CD4-positive, alpha-beta memory T cell (primary cell): ENCODE measurements around the gene ADM5. TPM values are rescaled to one million over a fixed set of nuclear protein-coding genes. Genes with fewer than 3 reads are reported as not detected.

Experiments used
- CTCF ChIA-PET: fragments of 350-600 bp; sonication (Branson Sonifier 250); formaldehyde crosslinking; loops from one replicate; lab custom pipeline; 2021; ENCODE audit warnings: inconsistent platforms; ENCODE audit not compliant: partially characterized antibody; lab: Charles Lee
- POLR2A ChIA-PET: fragments of 350-600 bp; sonication (Branson Sonifier 250); formaldehyde crosslinking; loops from one replicate; lab custom pipeline; 2021; ENCODE audit not compliant: partially characterized antibody; lab: Charles Lee
- DNase-seq, 5 donors: peaks; one replicate each; pipeline versions ENCODE4 v3.0.0 to v3.0.0-alpha.2; 2020 to 2022; ENCODE audit warnings: mixed read lengths in 1 of 5
- H3K27ac ChIP-seq: one replicate; pipeline ENCODE4 v1.7.0; 2013; ENCODE audit warnings: low read depth, low read length
- H3K27me3 ChIP-seq: 2 replicates; pipeline ENCODE4 v1.7.0; 2013; ENCODE audit warnings: mild to moderate bottlenecking, low read length, moderate library complexity; ENCODE audit not compliant: insufficient read depth
- H3K36me3 ChIP-seq: 2 replicates; pipeline ENCODE4 v1.7.0; 2013; ENCODE audit warnings: mild to moderate bottlenecking, low read length, moderate library complexity; ENCODE audit not compliant: insufficient read depth
- H3K4me1 ChIP-seq: 2 replicates; pipeline ENCODE4 v1.7.0; 2013; ENCODE audit warnings: mild to moderate bottlenecking, low read length, moderate library complexity; ENCODE audit not compliant: insufficient read depth
- H3K4me3 ChIP-seq, 2 donors: one replicate each; pipeline ENCODE4 v1.7.0; 2013; ENCODE audit warnings: low read length in 2 of 2, mild to moderate bottlenecking in 1 of 2
- H3K9me3 ChIP-seq, 2 donors: one replicate each; pipeline ENCODE4 v1.7.0; 2013; ENCODE audit warnings: low read length in 2 of 2, control low read depth in 1 of 2; ENCODE audit not compliant: control insufficient read depth in 1 of 2
- H3K27ac Mint-ChIP-seq, 7 donors: one replicate each; pipeline ENCODE4 v1.8.0; 2020 to 2021; ENCODE audit warnings: mixed read lengths in 7 of 7, mild to moderate bottlenecking in 6 of 7, inconsistent platforms in 3 of 7, moderate library complexity in 3 of 7
- H3K27me3 Mint-ChIP-seq, 2 donors: one replicate each; pipeline ENCODE4 v1.8.0; 2020 to 2021; ENCODE audit warnings: mixed read lengths in 2 of 2
- H3K36me3 Mint-ChIP-seq, 2 donors: one replicate each; pipeline ENCODE4 v1.8.0; 2020 to 2021; ENCODE audit warnings: mixed read lengths in 2 of 2, inconsistent platforms in 1 of 2, mild to moderate bottlenecking in 1 of 2
- H3K4me1 Mint-ChIP-seq, 4 donors: one replicate each; pipeline ENCODE4 v1.8.0; 2020 to 2021; ENCODE audit warnings: mixed read lengths in 4 of 4, mild to moderate bottlenecking in 1 of 4
- H3K4me3 Mint-ChIP-seq, 8 donors: one replicate each; pipeline ENCODE4 v1.8.0; 2020 to 2021; ENCODE audit warnings: mixed read lengths in 8 of 8, mild to moderate bottlenecking in 7 of 8, moderate library complexity in 6 of 8, inconsistent platforms in 3 of 8
- H3K9me3 Mint-ChIP-seq, 8 donors: one replicate each; pipeline ENCODE4 v1.8.0; 2020 to 2021; ENCODE audit warnings: mixed read lengths in 8 of 8, mild to moderate bottlenecking in 5 of 8, inconsistent platforms in 3 of 8, moderate library complexity in 1 of 8
- intact Hi-C: fragments of 100-400 bp; cut with micrococcal nuclease; formaldehyde crosslinking; loops from one replicate; pipeline ENCODE4 v1.15.1; 2023
- polyA plus RNA-seq, 2 donors: library from polyadenylated mRNA; unstranded; fragments of 300-500 nt; fragmentation: Illumina TruSeq; gene quantifications; one replicate each; pipeline ENCODE4 v1.2.3, GENCODE V29; 2021
- total RNA-seq, 2 experiments: library from RNA; stranded (reverse); gene quantifications; one replicate each; pipeline ENCODE4 v1.2.3, GENCODE V29; 2021

The ADM5 gene
- total and polyA plus RNA-seq, 4 experiments from 2014 or later = 0.24 to 4.4 (median 4.0) TPM; not detected in 1

DNA sequence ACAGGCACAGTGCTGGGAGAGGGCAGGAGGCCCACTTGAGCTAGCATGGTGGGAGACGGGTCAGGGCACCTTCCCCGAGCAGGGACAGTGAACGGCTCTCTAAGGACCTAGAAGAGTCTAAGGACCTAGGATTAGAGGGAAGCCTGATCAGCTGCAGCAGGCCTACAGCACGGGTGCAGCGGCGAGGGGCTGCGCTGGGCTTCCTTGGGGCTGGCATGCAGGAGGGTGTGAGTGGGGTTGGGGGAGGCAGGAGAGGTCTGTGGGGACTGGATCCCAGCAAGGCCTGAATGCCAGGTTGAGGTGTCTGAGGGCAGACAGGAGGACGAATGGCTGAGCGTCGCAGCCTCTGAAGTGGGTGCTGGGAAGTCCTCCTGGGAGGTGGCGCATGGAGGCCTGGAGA lies 43.8 kb upstream of the ADM5 start:
- intact Hi-C loops = no loop called here
- no peak overlapping the region for H3K4me3 Mint-ChIP-seq
- Histone ChIP-seq H3K4me1 (peaks cover 41% of the 10 kb centered on the region), H3K27me3 (no peaks in the 10 kb centered on the region), H3K36me3 (peaks cover 30% of the 10 kb centered on the region), H3K9me3 (no peaks in the 10 kb centered on the region), H3K27ac (no peak overlapping the region), H3K4me3 (no peak overlapping the region)
- ChIA-PET POLR2A (interaction anchor here (1.1 to 1.6 kb wide), 2 partner anchors 18 to 231 kb away, joined by 3 to 7 read pairs; no protein-coding TSS in a partner anchor), CTCF (interaction anchor here (1.5 kb wide), 1 partner anchor 30 kb away, joined by 4 read pairs; no protein-coding TSS in a partner anchor)
- peak overlapping the region in 2 of 7 donors; percentile 7 to 53 for H3K27ac Mint-ChIP-seq
- peaks cover 31 to 55% (median 35%) of the 10 kb centered on the region in 4 donors for H3K4me1 Mint-ChIP-seq
- peak in 1 of 5 donors; percentile 6 for DNase-seq
- H3K27me3 Mint-ChIP-seq = no peaks in the 10 kb centered on the region
- H3K36me3 Mint-ChIP-seq = peaks cover 7 to 49% of the 10 kb centered on the region in 2 donors
- H3K9me3 Mint-ChIP-seq = no peaks in the 10 kb centered on the region

DNA sequence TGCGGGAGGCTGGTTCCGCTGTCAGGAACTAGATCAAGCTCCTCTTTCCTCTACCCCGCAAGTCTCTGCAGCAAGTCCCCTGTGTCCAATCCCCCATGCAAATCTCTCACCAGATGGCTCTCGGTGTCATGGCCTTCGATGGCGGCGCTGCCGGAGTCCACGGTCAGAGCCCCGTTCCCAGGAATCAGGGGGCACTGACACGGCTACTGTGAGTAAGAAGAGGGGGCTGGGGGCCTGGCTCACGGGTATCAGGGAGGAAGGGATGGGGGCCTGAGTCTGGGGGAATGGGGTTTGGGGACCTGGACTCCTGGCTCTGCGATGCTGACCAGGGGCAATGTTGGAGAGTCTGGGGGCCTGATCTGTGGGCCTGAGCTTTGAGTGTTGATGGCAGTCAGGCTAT lies 43.4 kb upstream of the ADM5 start:
- Histone ChIP-seq H3K27ac (no peak overlapping the region), H3K27me3 (no peaks in the 10 kb centered on the region), H3K36me3 (peaks cover 31% of the 10 kb centered on the region), H3K4me1 (peaks cover 37% of the 10 kb centered on the region), H3K9me3 (no peaks in the 10 kb centered on the region), H3K4me3 (no peak overlapping the region)
- intact Hi-C loops = no loop called here
- Mint-ChIP-seq H3K27me3 (no peaks in the 10 kb centered on the region), H3K9me3 (no peaks in the 10 kb centered on the region), H3K4me3 (no peak overlapping the region), H3K27ac (no peak overlapping the region), H3K36me3 (peaks cover 7 to 49% of the 10 kb centered on the region in 2 donors), H3K4me1 (peaks cover 27 to 51% (median 31%) of the 10 kb centered on the region in 4 donors)
- DNase-seq = no peak
- ChIA-PET POLR2A (interaction anchor here (1.1 to 1.6 kb wide), 2 partner anchors 18 to 231 kb away, joined by 3 to 7 read pairs; no protein-coding TSS in a partner anchor), CTCF (interaction anchor here (1.5 kb wide), 1 partner anchor 30 kb away, joined by 4 read pairs; no protein-coding TSS in a partner anchor)

DNA sequence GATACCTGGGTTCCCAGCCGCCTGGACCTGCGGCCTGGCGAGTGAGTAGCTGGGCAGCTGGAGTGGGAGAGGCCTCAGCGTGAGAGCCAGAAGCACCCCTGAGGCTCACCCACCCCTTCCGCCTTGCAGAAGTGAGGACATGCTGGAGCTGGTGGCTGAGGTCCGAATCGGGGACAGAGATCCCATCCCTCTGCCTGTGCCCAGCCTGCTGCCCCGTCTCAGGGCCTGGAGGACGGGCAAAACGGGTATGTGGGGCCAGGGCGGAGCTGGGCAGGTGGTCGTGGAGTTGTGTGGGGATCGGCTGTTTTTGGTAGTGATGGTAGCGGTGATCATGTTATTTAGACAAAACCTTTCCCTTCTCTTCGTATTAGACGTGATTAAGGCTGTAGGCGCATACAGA lies 42.8 kb upstream of the ADM5 start:
- CTCF ChIA-PET = no interaction called here
- H3K36me3 Mint-ChIP-seq = peaks cover 7 to 48% of the 10 kb centered on the region in 2 donors
- POLR2A ChIA-PET = interaction anchor here (1.6 kb wide), 1 partner anchor 17 kb away, joined by 7 read pairs; no protein-coding TSS in a partner anchor

DNA sequence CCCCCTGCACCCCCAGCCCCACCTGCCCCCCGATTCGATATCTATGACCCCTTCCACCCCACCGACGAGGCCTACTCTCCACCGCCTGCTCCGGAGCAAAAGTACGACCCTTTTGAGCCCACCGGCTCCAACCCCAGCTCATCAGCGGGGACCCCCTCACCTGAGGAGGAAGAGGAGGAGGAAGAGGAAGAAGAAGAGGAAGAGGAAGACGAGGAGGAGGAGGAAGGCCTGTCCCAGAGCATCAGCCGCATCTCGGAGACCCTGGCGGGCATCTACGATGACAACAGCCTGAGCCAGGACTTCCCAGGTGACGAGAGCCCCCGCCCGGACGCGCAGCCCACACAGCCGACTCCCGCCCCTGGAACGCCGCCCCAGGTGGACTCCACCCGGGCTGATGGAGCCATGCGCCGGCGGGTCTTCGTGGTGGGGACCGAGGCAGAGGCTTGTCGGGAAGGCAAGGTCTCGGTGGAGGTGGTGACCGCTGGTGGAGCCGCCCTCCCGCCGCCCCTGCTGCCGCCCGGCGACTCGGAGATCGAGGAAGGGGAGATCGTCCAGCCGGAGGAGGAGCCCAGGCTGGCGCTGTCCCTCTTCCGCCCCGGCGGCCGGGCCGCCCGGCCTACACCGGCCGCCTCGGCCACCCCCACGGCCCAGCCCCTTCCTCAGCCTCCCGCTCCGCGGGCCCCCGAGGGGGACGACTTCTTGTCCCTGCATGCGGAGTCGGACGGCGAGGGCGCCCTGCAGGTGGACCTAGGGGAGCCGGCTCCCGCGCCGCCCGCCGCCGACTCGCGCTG lies 38.2 kb upstream of the ADM5 start:
- peaks cover 0 to 10% (median 6%) of the 10 kb centered on the region in 4 donors for H3K4me1 Mint-ChIP-seq
- ChIA-PET POLR2A (no interaction called here), CTCF (no interaction called here)
- peak in 1 of 5 donors; percentile 24 for DNase-seq
- H3K9me3 ChIP-seq = no peaks in the 10 kb centered on the region
- peak overlapping the region in 1 of 7 donors; percentile 27 for H3K27ac Mint-ChIP-seq
- peaks cover 50% of the 10 kb centered on the region for H3K36me3 ChIP-seq
- no peak overlapping the region for H3K4me3 ChIP-seq
- no peaks in the 10 kb centered on the region for H3K27me3 Mint-ChIP-seq
- no peaks in the 10 kb centered on the region for H3K4me1 ChIP-seq
- no peak overlapping the region for H3K27ac ChIP-seq
- H3K9me3 Mint-ChIP-seq = no peaks in the 10 kb centered on the region
- no peak overlapping the region for H3K4me3 Mint-ChIP-seq
- intact Hi-C loops = no loop called here
- peaks cover 13 to 46% of the 10 kb centered on the region in 2 donors for H3K36me3 Mint-ChIP-seq
- no peaks in the 10 kb centered on the region for H3K27me3 ChIP-seq

More for the DNA sequence above, 42.8 kb upstream of the ADM5 start:
- DNase-seq = no peak
- Histone ChIP-seq H3K4me3 (no peak overlapping the region), H3K27ac (no peak overlapping the region), H3K27me3 (no peaks in the 10 kb centered on the region), H3K36me3 (peaks cover 31% of the 10 kb centered on the region), H3K9me3 (no peaks in the 10 kb centered on the region), H3K4me1 (peaks cover 31% of the 10 kb centered on the region)
- intact Hi-C loops = no loop called here
- Mint-ChIP-seq H3K27ac (peak overlapping the region in 4 of 7 donors; percentile 54 to 68 (median 56)), H3K27me3 (no peaks in the 10 kb centered on the region), H3K4me1 (peaks cover 25 to 47% (median 27%) of the 10 kb centered on the region in 4 donors), H3K4me3 (peak overlapping the region in 1 of 8 donors; percentile 15), H3K9me3 (no peaks in the 10 kb centered on the region)

DNA sequence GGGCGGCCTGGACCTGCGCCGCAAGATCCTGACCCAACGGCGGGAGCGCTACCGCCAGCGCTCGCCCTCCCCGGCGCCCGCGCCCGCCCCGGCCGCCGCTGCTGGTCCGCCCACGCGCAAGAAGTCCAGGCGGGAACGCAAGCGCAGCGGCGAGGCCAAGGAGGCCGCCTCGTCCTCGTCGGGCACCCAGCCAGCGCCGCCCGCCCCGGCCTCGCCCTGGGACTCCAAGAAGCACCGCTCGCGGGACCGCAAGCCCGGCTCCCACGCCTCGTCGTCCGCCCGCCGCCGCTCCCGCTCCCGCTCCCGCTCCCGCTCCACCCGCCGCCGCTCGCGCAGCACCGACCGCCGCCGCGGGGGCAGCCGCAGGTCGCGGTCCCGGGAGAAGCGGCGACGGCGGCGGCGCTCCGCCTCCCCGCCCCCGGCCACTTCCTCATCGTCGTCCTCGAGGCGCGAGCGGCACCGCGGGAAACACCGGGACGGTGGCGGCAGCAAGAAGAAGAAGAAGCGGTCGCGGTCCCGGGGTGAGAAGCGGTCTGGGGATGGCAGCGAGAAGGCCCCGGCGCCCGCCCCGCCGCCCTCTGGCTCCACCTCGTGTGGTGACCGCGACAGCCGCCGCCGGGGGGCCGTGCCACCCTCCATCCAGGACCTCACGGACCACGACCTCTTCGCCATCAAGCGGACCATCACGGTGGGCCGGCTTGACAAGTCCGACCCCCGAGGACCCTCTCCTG lies 37.4 kb upstream of the ADM5 start:
- H3K27ac Mint-ChIP-seq = no peak overlapping the region

DNA sequence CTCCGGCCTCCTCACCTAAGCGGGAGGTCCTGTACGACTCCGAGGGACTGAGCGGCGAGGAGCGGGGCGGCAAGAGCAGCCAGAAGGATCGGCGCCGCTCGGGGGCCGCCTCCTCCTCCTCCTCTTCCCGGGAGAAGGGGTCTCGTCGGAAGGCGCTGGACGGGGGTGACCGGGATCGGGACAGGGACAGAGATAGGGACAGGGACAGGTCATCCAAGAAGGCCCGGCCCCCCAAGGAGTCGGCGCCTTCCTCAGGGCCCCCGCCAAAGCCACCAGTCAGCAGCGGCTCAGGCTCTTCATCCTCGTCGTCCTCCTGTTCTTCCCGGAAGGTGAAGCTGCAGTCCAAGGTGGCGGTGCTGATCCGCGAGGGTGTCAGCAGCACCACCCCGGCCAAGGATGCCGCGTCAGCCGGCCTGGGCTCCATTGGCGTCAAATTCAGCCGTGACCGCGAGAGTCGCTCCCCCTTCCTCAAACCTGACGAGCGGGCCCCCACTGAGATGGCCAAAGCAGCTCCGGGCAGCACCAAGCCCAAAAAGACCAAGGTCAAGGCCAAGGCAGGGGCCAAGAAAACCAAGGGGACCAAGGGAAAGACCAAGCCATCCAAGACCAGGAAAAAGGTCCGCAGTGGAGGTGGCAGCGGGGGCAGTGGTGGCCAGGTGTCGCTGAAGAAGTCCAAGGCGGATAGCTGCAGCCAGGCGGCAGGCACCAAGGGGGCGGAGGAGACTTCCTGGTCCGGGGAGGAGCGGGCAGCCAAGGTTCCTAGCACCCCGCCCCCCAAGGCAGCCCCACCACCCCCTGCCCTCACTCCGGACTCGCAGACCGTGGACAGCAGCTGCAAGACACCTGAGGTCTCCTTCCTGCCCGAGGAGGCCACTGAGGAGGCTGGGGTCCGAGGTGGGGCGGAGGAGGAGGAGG lies 36.6 kb upstream of the ADM5 start:
- Mint-ChIP-seq H3K27ac (peak overlapping the region in 1 of 7 donors; percentile 51), H3K4me3 (no peak overlapping the region), H3K9me3 (no peaks in the 10 kb centered on the region), H3K36me3 (peaks cover 13 to 43% of the 10 kb centered on the region in 2 donors), H3K4me1 (peaks cover 0 to 9% (median under 1%) of the 10 kb centered on the region in 4 donors), H3K27me3 (no peaks in the 10 kb centered on the region)
- H3K9me3 ChIP-seq = no peaks in the 10 kb centered on the region
- H3K4me1 ChIP-seq = no peaks in the 10 kb centered on the region
- DNase-seq = peak in 1 of 5 donors; percentile 39
- intact Hi-C loops = no loop called here
- peaks cover 52% of the 10 kb centered on the region for H3K36me3 ChIP-seq
- CTCF ChIA-PET = interaction anchor here (0.9 kb wide), 1 partner anchor 20 kb away, joined by 4 read pairs; no protein-coding TSS in a partner anchor
- no peak overlapping the region for H3K4me3 ChIP-seq
- H3K27me3 ChIP-seq = no peaks in the 10 kb centered on the region
- POLR2A ChIA-PET = interaction anchor here (5.5 kb wide), 1 partner anchor 12 kb away, joined by 30 read pairs; the partner anchor contains the start of genes BCL2L12 and IRF3
- no peak overlapping the region for H3K27ac ChIP-seq

More for the DNA sequence above, 37.4 kb upstream of the ADM5 start:
- no peak overlapping the region for H3K4me3 ChIP-seq
- H3K4me3 Mint-ChIP-seq = no peak overlapping the region
- peaks cover 13 to 46% of the 10 kb centered on the region in 2 donors for H3K36me3 Mint-ChIP-seq
- ChIA-PET CTCF (no interaction called here), POLR2A (interaction anchor here (5.5 kb wide), 1 partner anchor 13 kb away, joined by 30 read pairs; the partner anchor contains the start of genes BCL2L12 and IRF3)
- peaks cover 0 to 6% (median 2%) of the 10 kb centered on the region in 4 donors for H3K4me1 Mint-ChIP-seq
- H3K9me3 Mint-ChIP-seq = no peaks in the 10 kb centered on the region
- peak in 1 of 5 donors; percentile 8 for DNase-seq
- H3K36me3 ChIP-seq = peaks cover 50% of the 10 kb centered on the region
- no peak overlapping the region for H3K27ac ChIP-seq
- no peaks in the 10 kb centered on the region for H3K27me3 ChIP-seq
- no peaks in the 10 kb centered on the region for H3K27me3 Mint-ChIP-seq
- intact Hi-C loops = no loop called here
- H3K4me1 ChIP-seq = no peaks in the 10 kb centered on the region
- no peaks in the 10 kb centered on the region for H3K9me3 ChIP-seq
